Esophagus muscularis mucosa (tissue), 4 donors: ENCODE results near the gene ABO.

Experiments
- EP300 ChIP-seq: sonication (generic); formaldehyde crosslinking; IDR thresholded peaks from one replicate; pipeline ENCODE4 v1.6.1; 2017; ENCODE audit warnings: antibody characterized with exemption
- POLR2A ChIP-seq: fragments of 450-650 bp; IDR thresholded peaks from one replicate; pipeline ENCODE4 v1.6.1; 2017; ENCODE audit warnings: antibody characterized with exemption, moderate library complexity, mild to moderate bottlenecking, low read depth
- POLR2AphosphoS5 ChIP-seq, 2 donors: sonication (generic); formaldehyde crosslinking; IDR thresholded peaks; one replicate each; pipeline ENCODE4 v1.6.1; 2017; ENCODE audit warnings: antibody characterized with exemption in 2 of 2
- TF ChIP-seq, protein P1 (sequence below), 3 experiments: fragments of 200-600 bp in 2 of 3; fragments of 450-650 bp in 1 of 3; sonication (generic) in 2 of 3; IDR thresholded peaks; one replicate each; pipeline ENCODE4 v1.5.1; 2017 to 2019; ENCODE audit warnings: antibody characterized with exemption in 3 of 3, mild to moderate bottlenecking in 2 of 3, moderate library complexity in 1 of 3

DNA sequence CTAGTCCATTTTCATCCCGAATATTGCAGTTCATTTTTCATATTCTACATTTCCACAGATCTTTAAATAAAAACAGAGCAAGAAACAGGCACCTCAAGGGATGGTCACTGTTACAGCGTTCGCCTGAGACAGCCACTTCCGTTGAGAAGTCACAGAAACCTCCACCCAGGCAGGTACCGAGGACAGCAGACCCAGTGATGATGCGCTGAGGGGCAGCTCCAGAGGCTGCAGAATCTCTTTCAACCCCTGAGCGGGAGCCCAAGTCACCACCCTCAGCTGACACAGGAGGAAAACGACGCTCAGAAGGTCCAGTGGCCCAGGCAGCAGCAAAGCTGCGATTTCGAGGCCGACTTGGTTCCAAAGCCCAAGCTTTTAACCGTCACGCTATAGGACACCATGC lies 32.8 kb downstream of the ABO start:
- TF ChIP-seq, protein P1, sequence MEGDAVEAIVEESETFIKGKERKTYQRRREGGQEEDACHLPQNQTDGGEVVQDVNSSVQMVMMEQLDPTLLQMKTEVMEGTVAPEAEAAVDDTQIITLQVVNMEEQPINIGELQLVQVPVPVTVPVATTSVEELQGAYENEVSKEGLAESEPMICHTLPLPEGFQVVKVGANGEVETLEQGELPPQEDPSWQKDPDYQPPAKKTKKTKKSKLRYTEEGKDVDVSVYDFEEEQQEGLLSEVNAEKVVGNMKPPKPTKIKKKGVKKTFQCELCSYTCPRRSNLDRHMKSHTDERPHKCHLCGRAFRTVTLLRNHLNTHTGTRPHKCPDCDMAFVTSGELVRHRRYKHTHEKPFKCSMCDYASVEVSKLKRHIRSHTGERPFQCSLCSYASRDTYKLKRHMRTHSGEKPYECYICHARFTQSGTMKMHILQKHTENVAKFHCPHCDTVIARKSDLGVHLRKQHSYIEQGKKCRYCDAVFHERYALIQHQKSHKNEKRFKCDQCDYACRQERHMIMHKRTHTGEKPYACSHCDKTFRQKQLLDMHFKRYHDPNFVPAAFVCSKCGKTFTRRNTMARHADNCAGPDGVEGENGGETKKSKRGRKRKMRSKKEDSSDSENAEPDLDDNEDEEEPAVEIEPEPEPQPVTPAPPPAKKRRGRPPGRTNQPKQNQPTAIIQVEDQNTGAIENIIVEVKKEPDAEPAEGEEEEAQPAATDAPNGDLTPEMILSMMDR (IDR thresholded peaks at IDR 0.05): no peak
- no peak for TF ChIP-seq POLR2A
- TF ChIP-seq POLR2AphosphoS5 (IDR thresholded peaks at IDR 0.05): no peak
- TF ChIP-seq EP300: no peak
